ENCODE data around the gene EPN2. TPM values are rescaled to one million over a fixed set of nuclear protein-coding genes. Genes with fewer than 3 reads are reported as not detected.

The EPN2 gene
- total RNA-seq, 1 experiment from 2014 or later = 10.4 TPM

GRCh38 chr17:19239544-19239943, 2.4 kb downstream of the EPN2 start:
- no peak for DNase-seq (ENCODE audit: low spot score)

GRCh38 chr17:19242323-19242722, 5.2 kb downstream of the EPN2 start:
- no peak for DNase-seq (ENCODE audit: low spot score)

- no peak for DNase-seq (ENCODE audit: low spot score)
Measured at GRCh38 chr17:19242926-19243325, 5.8 kb downstream of the EPN2 start.

DNA sequence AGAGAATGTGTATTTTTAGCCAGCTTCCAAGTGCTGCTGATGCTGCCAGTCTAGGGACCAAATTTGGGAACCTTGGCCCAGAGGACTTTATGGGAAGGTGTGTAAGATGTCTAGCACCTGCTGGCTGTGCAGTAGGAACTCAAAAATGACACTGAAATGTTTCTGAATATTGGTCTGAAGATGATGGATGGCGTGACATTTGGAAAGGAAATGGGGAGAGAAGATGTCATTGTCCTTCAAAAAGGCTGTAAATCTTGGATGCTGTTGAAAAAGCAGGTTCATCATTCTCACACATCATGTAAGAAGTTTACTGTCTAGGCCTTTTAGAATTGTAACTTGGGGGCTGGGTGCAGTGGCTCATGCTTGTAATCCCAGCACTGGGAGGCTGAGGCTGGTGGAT, 6.7 kb downstream of the EPN2 start:
- DNase-seq (ENCODE audit: low spot score) = no peak

DNA sequence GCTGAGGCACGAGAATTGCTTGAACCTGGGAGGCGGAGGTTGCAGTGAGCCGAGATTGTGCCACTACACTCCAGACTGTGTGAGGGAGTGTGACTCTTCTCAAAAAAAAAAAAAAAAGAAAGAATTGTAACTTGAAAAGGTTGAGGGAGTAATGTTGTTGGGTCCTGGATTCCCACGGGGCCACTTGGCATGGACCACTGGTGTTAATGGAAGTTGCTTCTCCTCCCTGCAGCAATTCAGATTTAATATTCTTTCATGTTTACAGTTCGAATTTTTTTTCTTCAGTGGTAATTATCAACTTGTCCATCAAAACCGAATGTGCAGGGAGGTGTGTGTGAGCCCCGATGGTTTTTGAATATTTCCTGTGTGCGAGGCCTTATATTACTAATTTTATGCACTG, 7.2 kb downstream of the EPN2 start:
- no peak for DNase-seq (ENCODE audit: low spot score)

- no peak for DNase-seq (ENCODE audit: low spot score)
Measured at GRCh38 chr17:19244781-19245180, 7.6 kb downstream of the EPN2 start.

DNA sequence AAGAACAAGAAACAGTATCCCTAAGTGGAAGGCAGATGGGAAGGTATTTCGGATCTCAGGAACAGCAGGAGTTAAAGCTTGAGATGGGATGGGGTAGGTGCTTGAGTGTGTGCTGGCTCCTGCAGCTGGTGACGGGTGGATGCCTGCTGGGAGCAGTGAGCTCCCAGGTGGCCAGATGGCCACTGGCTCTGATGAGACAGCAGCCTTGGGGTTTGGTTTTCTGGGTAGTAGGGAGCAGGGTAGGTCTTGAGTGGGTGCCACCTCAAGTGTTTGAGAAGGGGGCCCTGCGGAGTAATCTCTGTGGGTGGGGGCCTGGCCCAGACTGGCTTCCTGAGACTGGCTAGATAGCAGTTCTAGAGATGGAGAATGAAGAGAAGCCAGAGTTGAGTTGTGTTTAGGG, 10.3 kb downstream of the EPN2 start:
- DNase-seq (ENCODE audit: low spot score) = no peak

DNA sequence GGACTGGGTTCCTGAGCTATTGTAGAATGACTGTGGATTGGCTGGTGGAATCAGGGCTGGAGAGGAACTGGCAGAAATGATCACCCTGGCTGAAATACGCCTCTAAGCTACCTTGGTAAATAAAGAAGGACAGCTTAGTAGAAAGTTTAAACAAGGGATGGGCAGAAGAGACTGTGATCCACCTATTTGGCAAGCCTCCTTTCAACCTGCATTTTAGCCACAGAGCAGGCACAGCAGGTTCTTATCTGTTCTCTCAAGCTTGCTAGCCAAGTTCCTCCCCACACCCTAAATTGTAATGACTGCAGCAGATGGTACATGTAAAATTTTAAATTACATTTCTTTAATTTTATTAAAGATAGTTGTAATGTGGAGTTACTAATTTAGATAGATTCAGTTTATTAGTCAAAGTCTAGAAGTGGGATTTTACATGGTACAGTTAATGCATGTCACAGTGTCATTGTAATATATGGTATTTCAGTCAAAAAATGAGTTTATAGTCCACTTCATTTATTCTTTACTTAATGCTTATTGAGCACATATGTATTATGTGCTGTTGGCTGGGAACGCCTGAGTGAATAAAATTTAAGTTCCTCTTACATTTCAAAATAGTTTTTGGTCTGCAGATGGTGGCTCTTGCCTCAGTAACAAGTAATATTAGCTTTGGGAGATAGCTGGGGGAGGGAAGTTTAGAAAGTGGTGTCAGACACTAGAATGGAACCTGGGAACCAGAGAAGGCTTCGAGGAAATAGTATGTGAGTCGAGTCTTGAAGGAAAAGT, 11.2 kb downstream of the EPN2 start:
- DNase-seq (ENCODE audit: low spot score) = no peak

- peak; percentile 78 for DNase-seq (ENCODE audit: low spot score)
Measured at GRCh38 chr17:19248928-19249574, 11.9 kb downstream of the EPN2 start.

GRCh38 chr17:19249681-19250080, 12.5 kb downstream of the EPN2 start:
- DNase-seq (ENCODE audit: low spot score) = no peak

- DNase-seq (ENCODE audit: low spot score) = no peak
Measured at GRCh38 chr17:19250421-19251173, 13.4 kb downstream of the EPN2 start.

DNA sequence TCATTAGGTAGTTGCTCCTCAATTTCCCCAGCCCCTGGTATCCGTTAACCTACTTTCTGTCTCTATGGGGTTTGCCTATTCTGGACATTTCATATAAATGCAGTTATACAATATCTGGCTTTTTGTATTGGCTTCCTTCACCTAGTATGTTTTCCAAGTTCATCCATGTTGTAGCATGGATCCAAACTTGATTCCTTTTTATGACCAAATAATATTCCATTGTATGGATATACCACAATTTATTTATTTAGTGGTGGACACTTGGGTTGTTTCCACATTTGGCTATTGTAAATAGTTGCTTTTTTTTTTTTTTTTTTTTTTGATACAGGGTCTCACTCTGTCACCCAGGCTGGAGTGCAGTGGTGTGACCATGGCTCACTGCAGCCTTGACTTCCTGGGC, 15.9 kb downstream of the EPN2 start:
- DNase-seq (ENCODE audit: low spot score) = no peak

GRCh38 chr17:19254651-19255050, 17.5 kb downstream of the EPN2 start:
- no peak for DNase-seq (ENCODE audit: low spot score)

DNA sequence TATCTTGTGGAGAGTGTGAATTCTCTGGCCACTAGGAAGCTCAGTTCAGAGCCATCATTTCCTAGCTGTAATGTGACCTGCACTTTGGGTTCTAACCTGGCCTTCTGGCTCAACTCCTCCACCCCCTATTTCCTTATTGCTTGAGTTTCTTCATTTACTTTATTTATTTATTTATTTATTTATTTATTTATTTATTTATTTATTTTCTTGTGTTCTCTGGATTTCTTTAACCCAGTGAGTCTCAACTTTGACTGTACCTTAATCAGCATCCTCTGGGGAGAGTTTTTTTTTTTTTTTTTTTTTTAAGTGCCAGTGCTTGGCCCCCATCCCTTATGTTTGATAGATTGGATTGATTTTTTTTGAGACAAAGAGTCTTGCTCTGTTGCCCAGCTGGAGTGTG, 18.1 kb downstream of the EPN2 start:
- DNase-seq (ENCODE audit: low spot score) = no peak

GRCh38 chr17:19258371-19258770, 21.2 kb downstream of the EPN2 start:
- no peak for DNase-seq (ENCODE audit: low spot score)

DNA sequence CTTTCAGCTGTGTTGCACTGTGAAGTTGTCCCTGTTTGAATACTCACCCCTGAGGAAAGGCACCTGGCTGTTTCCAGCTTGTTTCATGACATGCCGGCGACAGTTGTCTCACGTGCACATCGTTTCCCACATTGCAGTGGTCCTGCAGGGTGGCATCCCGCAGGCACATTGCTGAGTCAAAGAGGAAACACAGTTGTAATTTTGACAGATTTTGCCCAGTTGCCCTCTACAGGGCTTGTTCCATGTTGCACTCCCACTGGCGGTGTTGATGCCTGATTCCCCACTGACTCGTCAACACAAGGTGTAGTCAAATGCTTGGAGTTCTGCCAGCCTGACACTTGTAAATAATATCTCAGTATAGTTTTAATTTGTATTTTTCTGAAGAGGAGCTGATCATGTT, 23.8 kb downstream of the EPN2 start:
- peak; percentile 38 for DNase-seq (ENCODE audit: low spot score)

DNA sequence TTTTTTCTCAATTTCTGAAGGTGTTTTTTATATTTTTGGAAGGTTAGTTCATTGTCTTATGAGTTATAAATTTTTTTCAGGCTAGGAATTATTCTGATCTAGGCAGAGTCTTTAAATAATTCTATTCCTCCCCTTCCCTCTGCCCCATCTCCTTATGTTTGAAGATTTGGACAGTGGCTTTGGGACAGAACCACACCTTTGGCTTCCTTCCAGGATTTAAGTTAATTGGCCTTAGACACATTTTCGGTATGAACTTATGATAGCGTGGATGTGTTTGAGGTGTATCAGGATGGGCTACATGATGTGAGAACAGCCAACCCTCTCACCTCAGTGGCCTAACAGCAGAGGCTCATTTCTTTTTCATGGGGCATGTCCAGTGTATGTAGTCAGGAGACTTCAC, 24.3 kb downstream of the EPN2 start:
- DNase-seq (ENCODE audit: low spot score) = no peak

- no peak for DNase-seq (ENCODE audit: low spot score)
Measured at GRCh38 chr17:19262650-19263631, 25.8 kb downstream of the EPN2 start.

DNA sequence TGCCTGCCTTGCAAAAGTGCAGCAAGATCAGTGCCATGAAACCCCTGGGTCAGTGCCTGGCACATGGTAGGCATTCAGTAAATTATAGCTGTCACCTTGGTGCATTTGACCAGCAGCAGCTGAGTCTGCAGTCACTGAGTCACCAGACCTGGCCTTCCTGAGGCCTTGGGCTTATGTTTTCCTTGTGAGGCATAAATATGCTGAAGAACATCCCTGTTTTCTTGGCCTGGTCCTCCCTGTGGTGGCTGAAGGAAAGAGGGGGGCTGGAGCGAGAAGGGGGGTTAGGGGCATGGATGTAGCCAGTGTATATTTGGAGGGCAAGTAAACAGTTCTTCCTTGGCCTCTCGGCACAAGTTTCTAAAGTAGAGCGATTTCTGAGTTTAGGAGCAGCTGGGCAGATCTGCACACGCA, 26.5 kb downstream of the EPN2 start:
- DNase-seq (ENCODE audit: low spot score) = peak; percentile 53

GRCh38 chr17:19264268-19264667, 27.1 kb downstream of the EPN2 start:
- no peak for DNase-seq (ENCODE audit: low spot score)

DNA sequence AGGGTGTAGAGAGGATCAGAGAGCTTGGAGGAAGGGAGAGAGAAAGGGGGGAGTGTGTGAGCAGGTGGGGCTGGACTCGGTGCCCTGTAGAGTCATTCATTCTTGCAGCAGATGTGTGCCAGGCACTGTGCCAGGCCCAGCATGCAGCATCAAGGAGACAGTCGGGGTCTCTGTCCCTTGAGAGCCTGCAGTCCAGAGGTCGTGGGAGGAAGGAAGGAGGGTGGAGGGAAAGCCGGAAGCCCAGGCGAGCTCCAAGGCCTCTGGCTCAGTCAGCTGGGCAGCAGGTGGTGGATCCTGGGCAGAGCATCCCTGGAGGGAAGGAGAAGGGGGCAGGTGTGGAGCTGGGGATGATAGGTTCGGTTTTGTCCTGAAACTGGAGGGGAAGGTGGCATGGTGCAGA, 27.5 kb downstream of the EPN2 start:
- no peak for DNase-seq (ENCODE audit: low spot score)

- no peak for DNase-seq (ENCODE audit: low spot score)
Measured at GRCh38 chr17:19265755-19266154, 28.6 kb downstream of the EPN2 start.

Measured in A172 (cell line).